Erythroblast (primary cell): ENCODE measurements around the gene HIGD1A.
"Not testable (repeated sequence)": the region's sequence is repeated elsewhere in the genome, so short reads cannot be mapped to it uniquely, and the experiment has no call there.

ENCODE experiments used
- DNase-seq, 2 experiments: peaks; one replicate each; lab custom pipeline; 2025; lab: John Stamatoyannopoulos, UW
- GATA1 ChIP-seq: IDR thresholded peaks from 2 replicates; pipeline ENCODE4 v1.6.1; 2011; ENCODE audit warnings: low read depth, mild to moderate bottlenecking, control low read depth, low read length, moderate library complexity
- POLR2A ChIP-seq: IDR thresholded peaks from 2 replicates; pipeline ENCODE4 v1.6.1; 2011; ENCODE audit warnings: mild to moderate bottlenecking, low read length

HIGD1A gene

DNA sequence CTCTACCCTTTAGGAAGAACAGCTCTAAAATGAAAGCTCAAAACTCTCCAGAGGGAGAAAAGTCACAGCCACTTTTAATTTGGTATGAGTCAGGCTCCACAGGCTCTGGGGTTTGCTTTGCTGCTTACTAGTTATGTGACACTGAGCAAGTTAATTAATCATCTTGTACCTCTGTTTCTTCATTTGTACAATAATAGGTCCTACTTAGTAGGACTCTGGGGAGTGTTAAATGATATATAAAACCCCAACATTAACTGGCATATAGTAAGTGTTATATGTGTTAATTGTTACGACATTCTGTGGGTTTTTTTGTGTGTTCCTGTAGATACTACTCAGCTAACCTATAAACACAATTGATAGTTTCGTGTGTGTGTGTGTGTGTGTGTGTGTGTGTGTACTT lies 11.5 kb upstream of the HIGD1A start:
- DNase-seq: peak in 1 of 2 experiments; percentile 54
- TF ChIP-seq GATA1 (no peak), POLR2A (no peak)

DNA sequence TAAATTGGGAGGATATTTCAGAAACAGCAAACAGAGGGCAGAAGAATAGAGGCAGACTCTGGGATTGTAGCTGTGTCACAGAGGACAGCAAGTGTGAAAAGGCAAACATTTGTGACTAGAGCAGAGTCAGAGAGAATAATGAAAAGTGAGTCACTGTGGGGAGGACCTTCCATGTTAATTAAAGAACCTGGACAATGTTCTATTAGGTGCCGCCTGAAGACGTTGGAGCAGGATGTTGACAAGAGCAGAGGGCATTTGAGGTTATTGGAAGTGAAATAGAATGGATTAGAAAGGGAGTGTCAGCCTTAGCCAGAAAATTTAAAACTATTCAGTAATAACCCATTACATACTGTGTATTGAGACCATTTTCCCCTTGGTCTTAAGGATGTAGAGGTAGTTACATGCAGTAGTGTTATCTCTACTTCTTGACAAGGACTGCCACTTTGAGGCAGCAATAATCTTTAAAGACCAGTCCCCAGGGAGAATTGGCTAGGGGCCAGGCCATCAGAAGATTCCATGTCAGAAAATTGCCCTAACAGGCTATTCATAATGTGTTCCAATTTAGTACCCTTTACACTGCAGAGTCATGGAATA lies 10.7 kb upstream of the HIGD1A start:
- TF ChIP-seq POLR2A: no peak
- no peak for TF ChIP-seq GATA1
- peak; percentile 91 to 93 for DNase-seq

DNA sequence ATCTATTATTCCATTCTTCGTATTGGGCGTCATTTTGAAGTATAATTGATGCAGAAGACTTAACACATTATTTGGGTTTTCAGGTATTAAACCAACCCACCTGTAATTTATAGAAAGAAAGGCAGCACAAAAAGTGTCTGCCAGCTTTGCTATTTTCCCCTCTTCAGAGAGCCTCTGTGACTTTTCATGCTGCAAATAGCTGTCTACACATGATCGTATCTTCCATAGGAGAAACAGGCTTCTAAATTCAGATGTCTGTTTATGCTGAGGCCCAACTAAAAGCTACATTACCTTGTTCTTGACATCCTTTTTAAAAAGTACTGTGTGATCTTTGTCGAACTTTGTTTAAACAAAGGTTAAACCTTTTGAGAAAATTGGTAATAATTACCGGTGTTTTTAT lies 10.0 kb upstream of the HIGD1A start:
- TF ChIP-seq POLR2A: no peak
- TF ChIP-seq GATA1: no peak
- no peak for DNase-seq

DNA sequence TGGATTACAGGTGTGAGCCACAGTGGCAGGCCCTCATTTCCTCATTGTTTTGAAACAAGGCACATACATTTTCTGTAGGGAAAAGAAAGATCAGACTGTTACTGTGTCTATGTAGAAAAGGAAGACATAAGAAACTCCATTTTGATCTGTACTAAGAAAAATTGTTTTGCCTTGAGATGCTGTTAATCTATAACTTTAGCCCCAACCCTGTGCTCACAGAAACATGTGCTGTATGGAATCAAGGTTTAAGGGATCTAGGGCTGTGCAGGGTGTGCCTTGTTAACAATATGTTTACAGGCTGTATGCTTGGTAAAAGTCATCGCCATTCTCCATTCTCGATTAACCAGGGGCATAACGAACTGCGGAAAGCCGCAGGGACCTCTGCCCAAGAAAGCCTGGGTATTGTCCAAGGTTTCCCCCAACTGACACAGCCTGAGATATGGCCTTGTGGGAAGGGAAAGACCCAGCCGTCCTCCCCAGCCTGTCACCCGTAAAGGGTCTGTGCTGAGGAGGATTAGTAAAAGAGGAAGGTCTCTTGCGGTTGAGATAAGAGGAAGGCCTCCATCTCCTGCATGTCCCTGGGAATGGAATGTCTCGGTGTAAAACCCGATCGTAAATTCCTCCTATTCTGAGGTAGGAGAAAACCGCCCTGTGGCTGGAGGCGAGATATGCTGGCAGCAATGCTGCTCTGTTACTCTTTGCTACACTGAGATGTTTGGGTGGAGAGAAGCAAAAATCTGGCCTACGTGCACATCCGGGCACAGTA lies 7.0 kb upstream of the HIGD1A start:
- peak; percentile 28 to 31 for DNase-seq

DNA sequence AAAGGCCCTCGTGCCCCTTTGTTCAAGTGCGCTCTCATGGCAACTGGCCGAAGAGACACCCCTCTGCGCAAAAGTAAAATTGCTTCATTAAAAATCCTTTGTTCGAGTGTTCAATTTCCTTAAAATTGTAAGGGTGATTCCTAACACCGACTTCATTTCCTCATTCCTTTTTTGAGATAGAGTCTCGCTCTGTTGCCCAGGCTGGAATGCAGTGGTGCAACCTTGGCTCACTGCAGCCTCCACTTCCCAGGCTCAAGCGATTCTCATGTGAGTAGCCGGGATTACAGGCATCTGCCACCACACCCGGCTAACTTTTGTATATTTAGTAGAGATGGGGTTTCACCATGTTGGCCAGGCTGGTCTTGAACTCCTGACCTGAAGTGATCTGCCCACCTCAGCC lies 6.4 kb upstream of the HIGD1A start:
- DNase-seq: not testable (repeated sequence)

DNA sequence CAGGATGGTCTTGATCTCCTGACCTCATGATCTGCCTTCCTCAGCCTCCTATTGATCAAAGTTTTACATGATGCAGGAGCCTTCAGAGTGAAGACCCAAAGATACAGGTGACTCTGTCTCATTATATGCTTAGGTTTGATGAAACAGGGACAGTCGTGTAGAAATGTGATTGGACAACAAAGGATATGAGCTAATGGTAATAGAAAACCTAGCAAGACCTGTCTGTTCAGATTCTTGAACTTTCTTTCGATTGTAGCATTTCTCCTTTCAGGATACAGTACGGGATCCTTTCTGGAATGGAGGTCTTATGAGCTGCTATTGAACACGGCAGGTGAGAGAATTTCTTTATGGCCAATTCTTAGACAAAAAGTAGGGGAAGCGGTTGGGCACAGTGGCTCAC lies 4.9 kb upstream of the HIGD1A start, which contains the start of gene ACKR2:
ACKR2 (plus strand) TSS at position 244 of the 400 bp plus-strand sequence. CDS start 55,058 bp downstream, outside the sequence.
- TF ChIP-seq GATA1 (no peak), POLR2A (no peak)
- no peak for DNase-seq

DNA sequence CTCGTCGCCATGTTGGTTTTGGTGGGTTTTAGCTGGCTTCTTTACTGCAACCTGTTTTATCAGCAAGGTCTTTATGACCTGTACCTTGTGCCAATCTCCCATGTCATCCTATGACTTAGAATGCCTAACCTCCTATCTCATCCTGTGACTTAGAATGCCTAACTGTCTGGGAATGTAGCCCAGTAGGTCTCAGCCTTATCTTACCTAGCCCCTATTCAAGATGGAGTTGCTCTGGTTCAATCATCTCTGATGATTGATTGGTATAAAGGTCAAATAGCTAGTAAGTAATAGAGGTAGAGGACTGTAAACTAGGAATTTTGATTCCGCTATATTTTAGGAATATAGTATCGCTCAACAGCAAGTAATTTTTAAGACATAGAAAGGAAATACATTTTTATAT lies 3.6 kb upstream of the HIGD1A start:
- no peak for DNase-seq
- no peak for TF ChIP-seq GATA1
- TF ChIP-seq POLR2A: no peak

DNA sequence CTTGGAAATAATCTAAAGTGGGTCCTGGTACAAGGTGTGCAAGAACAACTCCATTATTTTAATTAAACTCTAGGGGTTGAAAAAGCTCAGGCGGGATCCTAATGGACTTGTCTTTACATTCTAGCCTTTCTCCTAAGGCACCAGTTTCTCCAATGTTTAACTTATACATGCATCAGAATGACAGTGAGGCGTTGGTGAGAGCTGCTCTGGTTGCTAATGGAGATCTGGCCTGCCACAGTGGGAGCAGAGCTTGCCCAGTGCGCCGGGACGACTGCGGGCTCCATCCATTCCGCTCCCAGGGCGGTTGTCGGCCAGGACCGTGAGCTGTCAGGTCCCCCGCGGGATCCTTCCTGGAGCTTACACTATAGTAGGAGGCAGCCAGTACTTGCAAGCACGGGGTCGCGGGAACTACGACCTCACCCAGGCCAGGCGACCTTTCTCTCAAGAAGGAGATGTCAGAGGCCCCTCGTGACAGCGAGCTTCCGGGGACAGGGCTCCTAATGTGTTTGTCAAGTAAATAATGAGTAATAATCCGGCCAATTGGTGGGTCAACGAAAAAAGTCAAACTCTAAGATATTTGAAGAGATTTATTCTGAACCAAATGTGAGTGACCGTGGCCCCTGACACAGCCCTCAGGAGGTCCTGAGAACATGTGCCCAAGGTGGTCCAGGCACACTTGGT lies 991 bp upstream of the HIGD1A start:
- peak in 1 of 2 experiments; percentile 47 for DNase-seq
- TF ChIP-seq POLR2A (no peak), GATA1 (no peak)

DNA sequence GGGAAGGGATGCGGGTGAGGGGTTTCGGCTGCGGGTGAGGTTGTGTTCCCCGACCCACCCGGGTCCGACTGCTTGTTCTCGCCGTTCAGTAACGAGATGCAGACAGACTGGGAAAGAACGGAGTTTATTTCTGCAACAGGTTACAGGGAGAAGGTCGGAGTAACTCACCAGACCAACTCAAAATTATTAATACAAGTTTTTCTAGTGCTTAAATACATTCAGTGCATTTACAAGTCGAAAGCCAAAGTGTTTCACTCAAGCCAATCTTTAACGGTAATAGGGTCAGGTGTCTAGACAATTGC lies 492 bp upstream of the HIGD1A start:
- DNase-seq: no peak
- no peak for TF ChIP-seq POLR2A
- no peak for TF ChIP-seq GATA1

DNA sequence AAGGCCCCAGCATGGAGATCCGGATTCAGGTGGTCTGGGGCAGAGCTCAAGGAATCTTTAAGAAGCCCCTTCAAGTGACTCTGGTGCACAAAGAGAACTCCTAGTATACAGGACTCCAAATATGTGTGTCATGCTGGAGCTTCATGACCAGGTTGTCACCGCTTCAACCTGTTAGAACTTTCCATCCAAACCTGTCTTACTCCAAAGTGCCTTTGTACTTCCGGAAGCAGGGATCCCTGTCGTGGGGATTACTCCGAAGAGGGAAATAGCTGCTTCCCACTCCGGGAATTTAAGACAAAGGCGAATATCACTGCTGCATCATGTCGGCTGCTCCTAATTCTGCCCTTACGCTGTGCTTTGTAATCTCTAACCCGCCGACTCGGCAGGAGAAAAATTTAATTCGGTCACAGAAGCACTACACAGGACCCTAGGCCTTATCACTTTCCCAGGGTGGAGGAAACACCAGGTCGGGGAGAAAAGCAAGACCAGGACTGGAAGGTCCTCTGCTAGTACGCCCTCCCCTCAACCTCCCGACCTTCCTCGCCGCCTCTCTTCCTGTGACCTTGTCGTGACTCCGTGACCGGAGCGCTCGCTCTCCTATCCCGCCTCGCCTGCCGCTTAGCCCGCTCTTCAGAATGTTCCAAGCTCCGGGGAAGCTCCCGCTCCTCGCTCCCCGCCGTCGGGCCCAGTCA lies 730 bp downstream of the HIGD1A start:
- DNase-seq: peak; percentile 80 to 81
- TF ChIP-seq GATA1 (no peak), POLR2A (no peak)

DNA sequence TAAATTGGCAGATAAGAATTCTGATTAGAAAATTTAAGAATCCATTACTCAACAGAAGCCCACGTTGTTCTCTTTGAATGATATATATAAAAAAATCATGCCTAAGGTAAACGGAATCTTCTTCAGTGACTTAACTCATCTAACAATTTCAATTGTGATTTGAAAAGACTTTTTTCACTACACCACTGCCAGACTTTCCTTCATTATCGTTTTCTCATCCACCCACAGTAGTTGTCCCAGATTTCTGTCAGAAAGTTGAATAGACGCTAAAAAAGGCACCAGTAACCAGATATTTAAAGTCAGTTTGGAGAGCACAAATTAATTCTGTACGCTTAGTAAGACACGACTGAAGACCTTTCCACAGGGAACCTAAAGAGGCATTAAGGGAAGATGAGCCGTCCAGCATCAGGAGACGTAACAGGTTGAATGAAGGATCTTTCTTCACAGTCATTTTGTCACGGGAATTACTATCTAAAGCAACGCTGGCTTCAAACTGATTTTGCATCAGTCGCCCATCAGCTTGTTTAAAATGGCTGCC lies 1.3 kb downstream of the HIGD1A start:
- TF ChIP-seq POLR2A (no peak), GATA1 (no peak)
- DNase-seq: no peak

DNA sequence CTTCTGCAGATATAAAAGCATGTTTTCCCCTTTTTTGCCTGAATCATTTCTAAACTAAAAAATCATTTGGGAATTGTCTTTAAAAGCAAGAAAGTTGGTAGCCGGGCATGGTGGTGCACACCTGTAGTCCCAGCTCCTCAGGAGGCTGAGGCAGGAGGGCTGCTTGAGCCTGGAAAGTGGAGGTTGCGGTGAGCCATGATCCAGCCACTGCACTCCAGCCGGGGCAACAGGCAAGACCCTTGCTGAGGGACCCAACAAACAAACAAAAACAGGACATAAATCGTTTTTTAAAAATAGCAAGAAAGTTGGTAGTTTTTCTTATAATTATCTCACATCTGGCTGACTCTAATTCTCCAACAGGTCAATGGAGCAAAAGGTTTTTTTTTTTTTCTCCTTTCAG lies 2.5 kb downstream of the HIGD1A start:
- DNase-seq: no peak
- TF ChIP-seq POLR2A (no peak), GATA1 (no peak)

DNA sequence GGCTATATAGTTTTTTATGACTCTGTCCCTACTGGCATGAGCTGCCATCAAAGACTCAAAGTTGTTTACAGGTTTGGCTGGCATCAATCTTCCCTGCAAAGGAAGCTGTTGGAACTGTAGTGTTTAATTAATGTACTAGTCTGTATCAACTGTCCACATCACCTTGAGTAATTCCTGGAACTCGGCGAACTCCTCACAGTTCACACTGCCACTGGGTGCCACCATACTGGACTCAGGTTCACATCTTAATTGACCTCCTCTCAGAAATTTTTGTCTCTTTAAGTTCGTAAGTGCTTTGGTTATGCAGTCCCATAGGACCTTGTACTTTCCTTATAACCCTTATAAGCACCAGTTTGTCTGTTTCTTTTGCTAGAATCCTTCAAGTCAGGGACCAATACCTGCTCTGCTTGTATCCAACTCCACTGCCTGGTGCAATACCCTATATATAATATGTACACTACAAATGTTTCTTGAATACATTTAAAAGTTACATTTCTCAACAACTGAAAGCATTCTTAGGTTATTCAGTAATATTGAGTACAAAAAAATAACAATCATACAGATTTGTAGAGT lies 3.2 kb downstream of the HIGD1A start:
- TF ChIP-seq POLR2A (no peak), GATA1 (no peak)
- DNase-seq: no peak
